Memory B cell (primary cell): ENCODE results near the gene MOCS2.

ENCODE experiments used
- ATAC-seq: fragments of 150-1000 bp; cut with Tn5 transposase; 2 replicates; pipeline ENCODE4 v1.10.0; 2021; ENCODE audit warnings: low read depth, mild to moderate bottlenecking, moderate library complexity
- DNase-seq, 2 donors: peaks; one replicate each; pipeline ENCODE4 v3.0.0; 2022; ENCODE audit warnings: low spot score in 2 of 2
- H3K27ac Mint-ChIP-seq: one replicate; pipeline ENCODE4 v1.8.0; 2022; ENCODE audit warnings: mild to moderate bottlenecking, moderate library complexity, mixed read lengths
- H3K27me3 Mint-ChIP-seq: one replicate; pipeline ENCODE4 v1.8.0; 2022; ENCODE audit warnings: mixed read lengths
- H3K36me3 Mint-ChIP-seq: one replicate; pipeline ENCODE4 v1.8.0; 2022; ENCODE audit warnings: mild to moderate bottlenecking, mixed read lengths
- H3K4me1 Mint-ChIP-seq: one replicate; pipeline ENCODE4 v1.8.0; 2022; ENCODE audit warnings: mixed read lengths
- H3K4me3 Mint-ChIP-seq: one replicate; pipeline ENCODE4 v1.8.0; 2022; ENCODE audit warnings: mild to moderate bottlenecking, moderate library complexity, mixed read lengths
- H3K9me3 Mint-ChIP-seq: one replicate; pipeline ENCODE4 v1.8.0; 2022; ENCODE audit warnings: mixed read lengths

The MOCS2 gene

GRCh38 chr5:53053364-53053763 is 56.2 kb downstream of the MOCS2 start:
- no peak for DNase-seq
- Mint-ChIP-seq H3K9me3 (no peaks in the 10 kb centered on the region), H3K27me3 (peaks cover 1% of the 10 kb centered on the region), H3K27ac (no peak overlapping the region), H3K4me3 (no peak overlapping the region), H3K36me3 (no peaks in the 10 kb centered on the region), H3K4me1 (no peaks in the 10 kb centered on the region)
- ATAC-seq: no peak

GRCh38 chr5:53052499-53052898 is 57.1 kb downstream of the MOCS2 start:
- Mint-ChIP-seq H3K36me3 (no peaks in the 10 kb centered on the region), H3K27me3 (peaks cover 1% of the 10 kb centered on the region), H3K4me3 (no peak overlapping the region)

GRCh38 chr5:53048248-53048647 is 61.3 kb downstream of the MOCS2 start:
- Mint-ChIP-seq H3K27me3 (peaks cover 5% of the 10 kb centered on the region), H3K4me3 (no peak overlapping the region), H3K36me3 (no peaks in the 10 kb centered on the region), H3K9me3 (no peaks in the 10 kb centered on the region), H3K27ac (no peak overlapping the region), H3K4me1 (no peaks in the 10 kb centered on the region)
- DNase-seq (no peak), ATAC-seq (no peak)

More at GRCh38 chr5:53052499-53052898, 57.1 kb downstream of the MOCS2 start:
- DNase-seq (no peak), ATAC-seq (no peak)
- no peaks in the 10 kb centered on the region for H3K4me1 Mint-ChIP-seq
- no peak overlapping the region for H3K27ac Mint-ChIP-seq
- H3K9me3 Mint-ChIP-seq: no peaks in the 10 kb centered on the region
